ENCODE results near the gene CACNB4.
"Not testable (repeated sequence)": the region's sequence is repeated elsewhere in the genome, so short reads cannot be mapped to it uniquely, and the experiment has no call there.

CACNB4 gene

DNA sequence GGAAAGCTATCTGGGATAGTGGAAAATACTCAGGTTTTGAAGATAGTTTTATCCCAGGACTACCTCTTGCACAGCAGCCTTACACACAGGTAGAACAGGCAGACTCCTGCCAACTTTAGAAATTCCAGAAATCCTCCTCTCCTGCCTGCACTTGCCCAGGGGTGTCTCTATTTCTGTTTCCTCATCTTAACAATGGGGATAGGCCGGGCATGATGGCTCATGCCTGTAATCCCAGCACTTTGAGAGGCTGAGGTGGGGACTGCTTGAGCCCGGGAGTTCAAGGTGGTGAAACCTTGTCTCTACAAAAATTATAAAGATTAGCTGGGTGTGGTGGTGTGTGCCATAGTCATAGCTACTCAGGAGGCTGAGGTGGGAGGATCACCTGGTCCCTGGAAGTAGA lies 153.7 kb downstream of the CACNB4 start:
- H3K36me3 ChIP-seq (ENCODE audit: control insufficient read depth, insufficient read depth, low read length) = no peaks in the 10 kb centered on the region
- no peak overlapping the region for H2AFZ ChIP-seq
- H3K27me3 ChIP-seq (ENCODE audit: control insufficient read depth, insufficient read depth, low read length) = no peaks in the 10 kb centered on the region
- H3K4me2 ChIP-seq (ENCODE audit: low read length) = no peak overlapping the region
- H3K4me1 ChIP-seq = peaks cover 5% of the 10 kb centered on the region
- H3K4me3 ChIP-seq (ENCODE audit: low read depth, low read length) = no peak overlapping the region
- no peaks in the 10 kb centered on the region for H3K79me2 ChIP-seq
- H3K27ac ChIP-seq = no peak overlapping the region
- no peaks in the 10 kb centered on the region for H3K9me3 ChIP-seq (ENCODE audit: control insufficient read depth, low read length)
- H3K9ac ChIP-seq = no peak overlapping the region
- TF ChIP-seq CTCF (IDR thresholded peaks at IDR 0.05) = no peak

- Histone ChIP-seq H3K9ac (no peak overlapping the region), H3K79me2 (no peaks in the 10 kb centered on the region), H3K27ac (no peak overlapping the region), H3K27me3 (ENCODE audit: control insufficient read depth, insufficient read depth, low read length) (no peaks in the 10 kb centered on the region), H3K4me3 (ENCODE audit: low read depth, low read length) (no peak overlapping the region), H3K4me2 (ENCODE audit: low read length) (no peak overlapping the region), H3K4me1 (peaks cover 5% of the 10 kb centered on the region), H3K36me3 (ENCODE audit: control insufficient read depth, insufficient read depth, low read length) (no peaks in the 10 kb centered on the region), H2AFZ (no peak overlapping the region), H3K9me3 (ENCODE audit: control insufficient read depth, low read length) (no peaks in the 10 kb centered on the region)
- TF ChIP-seq CTCF (IDR thresholded peaks at IDR 0.05) = no peak
These were observed 155.4 kb downstream of the CACNB4 start for GRCh38 chr2:151943461-151943860.

DNA sequence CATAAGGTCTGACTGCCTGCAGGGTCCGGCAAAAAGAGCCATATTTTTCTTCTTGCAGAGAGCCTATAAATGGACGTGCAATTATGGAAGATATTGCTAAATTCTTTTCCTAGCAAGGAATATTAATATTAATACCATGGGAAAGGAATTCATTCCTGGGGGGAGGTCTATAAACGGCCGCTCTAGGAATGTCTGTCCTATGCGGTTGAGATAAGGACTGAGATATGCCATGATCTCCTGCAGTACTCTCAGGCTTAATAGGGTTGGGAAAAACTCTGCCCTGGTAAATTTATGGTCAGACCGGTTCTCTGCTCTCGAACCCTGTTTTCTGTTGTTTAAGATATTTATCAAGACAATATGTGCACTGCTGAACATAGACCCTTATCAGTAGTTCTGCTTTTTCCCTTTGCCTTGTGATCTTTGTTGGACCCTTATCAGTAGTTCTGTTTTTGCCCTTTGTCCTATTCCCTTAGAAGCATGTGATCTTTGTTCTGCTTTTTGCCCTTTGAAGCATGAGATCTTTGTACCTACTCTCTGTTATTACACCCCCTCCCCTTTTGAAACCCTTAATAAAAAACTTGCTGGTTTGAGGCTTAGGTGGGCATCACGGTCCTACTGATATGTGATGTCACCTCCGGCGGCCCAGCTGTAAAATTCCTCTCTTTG lies 156.2 kb downstream of the CACNB4 start:
- H3K36me3 ChIP-seq (ENCODE audit: control insufficient read depth, insufficient read depth, low read length); H3K4me3 ChIP-seq (ENCODE audit: low read depth, low read length); H2AFZ ChIP-seq; H3K27me3 ChIP-seq (ENCODE audit: control insufficient read depth, insufficient read depth, low read length); H3K9me3 ChIP-seq (ENCODE audit: control insufficient read depth, low read length); H3K9ac ChIP-seq; H3K27ac ChIP-seq; H3K4me2 ChIP-seq (ENCODE audit: low read length); H3K79me2 ChIP-seq; H3K4me1 ChIP-seq: not testable (repeated sequence)

GRCh38 chr2:151937966-151938365 lies 160.9 kb downstream of the CACNB4 start:
- Histone ChIP-seq H3K9ac (no peak overlapping the region), H3K9me3 (ENCODE audit: control insufficient read depth, low read length) (no peaks in the 10 kb centered on the region), H3K27ac (no peak overlapping the region), H3K4me2 (ENCODE audit: low read length) (no peak overlapping the region), H3K36me3 (ENCODE audit: control insufficient read depth, insufficient read depth, low read length) (no peaks in the 10 kb centered on the region), H3K4me1 (no peaks in the 10 kb centered on the region), H3K79me2 (no peaks in the 10 kb centered on the region), H2AFZ (no peak overlapping the region), H3K4me3 (ENCODE audit: low read depth, low read length) (no peak overlapping the region), H3K27me3 (ENCODE audit: control insufficient read depth, insufficient read depth, low read length) (no peaks in the 10 kb centered on the region)
- TF ChIP-seq CTCF (IDR thresholded peaks at IDR 0.05) = no peak

DNA sequence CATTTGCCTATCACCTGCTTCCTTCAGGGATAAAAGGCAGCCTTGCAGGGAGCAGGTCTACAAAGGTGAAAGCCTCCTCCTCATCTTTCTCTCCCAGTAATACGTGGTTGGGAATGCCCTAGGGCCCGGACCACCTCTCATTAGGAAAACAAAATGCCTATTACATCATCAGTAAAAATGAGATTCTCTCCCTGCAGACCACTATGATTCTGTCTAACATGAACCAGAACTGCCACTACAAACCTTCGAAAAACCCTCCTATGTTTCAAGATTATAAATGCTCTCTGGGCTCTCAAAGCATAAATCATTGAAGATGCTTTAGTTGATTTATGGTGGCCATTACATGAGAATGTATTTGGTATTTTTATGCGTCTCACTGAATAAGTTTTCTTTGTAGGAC lies 162.2 kb downstream of the CACNB4 start:
- no peak overlapping the region for H3K27ac ChIP-seq
- no peak overlapping the region for H2AFZ ChIP-seq
- no peak overlapping the region for H3K4me2 ChIP-seq (ENCODE audit: low read length)
- H3K79me2 ChIP-seq = no peaks in the 10 kb centered on the region
- no peak overlapping the region for H3K4me3 ChIP-seq (ENCODE audit: low read depth, low read length)
- H3K27me3 ChIP-seq (ENCODE audit: control insufficient read depth, insufficient read depth, low read length) = no peaks in the 10 kb centered on the region
- no peaks in the 10 kb centered on the region for H3K9me3 ChIP-seq (ENCODE audit: control insufficient read depth, low read length)
- no peaks in the 10 kb centered on the region for H3K36me3 ChIP-seq (ENCODE audit: control insufficient read depth, insufficient read depth, low read length)
- no peaks in the 10 kb centered on the region for H3K4me1 ChIP-seq
- TF ChIP-seq CTCF (IDR thresholded peaks at IDR 0.05) = no peak
- no peak overlapping the region for H3K9ac ChIP-seq

Data from parathyroid adenoma (tissue), 2 donors.